Measurements from ENCODE around the gene GSTA4. TPM values are rescaled to one million over a fixed set of nuclear protein-coding genes. Genes with fewer than 3 reads are reported as not detected.
"Not testable (repeated sequence)": the region's sequence is repeated elsewhere in the genome, so short reads cannot be mapped to it uniquely, and the experiment has no call there.

GSTA4 gene
- total RNA-seq, 1 donor from 2014 or later = 24.1 TPM

GRCh38 chr6:52983159-52983848 is 11.8 kb downstream of the GSTA4 start:
- intact Hi-C loops (cut with DNase I) = no loop called here
- ATAC-seq (no peak), DNase-seq (ENCODE audit: low spot score) (no peak)

GRCh38 chr6:52982680-52983079 is 12.4 kb downstream of the GSTA4 start:
- ATAC-seq (no peak), DNase-seq (ENCODE audit: low spot score) (no peak)
- intact Hi-C loops (cut with DNase I) = no loop called here

- intact Hi-C loops (cut with DNase I) = no loop called here
- ATAC-seq (no peak), DNase-seq (ENCODE audit: low spot score) (no peak)
Observed at GRCh38 chr6:52981222-52981900, 13.7 kb downstream of the GSTA4 start.

GRCh38 chr6:52976591-52977035 is 18.5 kb downstream of the GSTA4 start:
- ATAC-seq = peak; percentile 49
- no peak for DNase-seq (ENCODE audit: low spot score)
- intact Hi-C loops (cut with DNase I) = no loop called here

DNA sequence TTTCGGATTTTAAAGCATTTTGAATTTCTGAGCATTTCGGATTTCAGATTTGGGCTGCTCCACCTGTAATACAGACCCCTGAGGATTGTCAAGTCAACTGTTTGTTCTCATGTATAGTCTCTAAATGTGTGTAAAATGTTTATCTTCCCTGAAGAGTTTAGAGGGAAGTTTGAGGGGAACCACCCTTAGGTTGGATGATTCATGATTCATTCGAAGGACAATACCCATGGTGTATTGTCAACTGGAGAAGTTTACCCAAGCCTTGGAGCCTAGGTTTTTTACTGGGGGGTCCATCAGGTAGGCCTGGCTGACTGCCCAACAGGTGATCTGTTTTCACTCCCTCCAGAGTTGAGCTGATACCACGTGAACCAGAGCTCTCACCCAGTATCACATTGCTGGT is 18.9 kb downstream of the GSTA4 start:
- ATAC-seq = no peak
- no peak for DNase-seq (ENCODE audit: low spot score)
- intact Hi-C loops (cut with DNase I) = no loop called here

DNA sequence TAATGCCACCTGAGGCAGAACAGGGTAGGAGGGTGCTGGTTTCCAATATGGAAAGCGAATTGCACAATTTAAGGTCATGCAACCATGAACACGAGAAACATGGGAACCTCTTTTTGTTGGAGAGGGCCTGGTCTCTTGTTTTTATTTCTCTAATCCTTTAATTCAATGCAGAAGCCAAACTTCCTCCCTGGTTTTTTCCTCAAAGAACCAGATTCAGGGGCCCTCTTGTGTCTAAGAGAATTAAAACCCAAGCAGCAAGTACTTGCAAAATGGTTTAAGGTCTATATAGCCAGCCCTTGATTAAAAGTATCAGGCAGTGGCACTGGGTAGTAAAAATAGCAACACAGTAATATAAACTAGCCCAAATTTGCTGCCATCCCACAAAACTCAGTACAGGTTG is 19.5 kb downstream of the GSTA4 start:
- intact Hi-C loops (cut with DNase I) = no loop called here
- DNase-seq (ENCODE audit: low spot score) (no peak), ATAC-seq (no peak)

DNA sequence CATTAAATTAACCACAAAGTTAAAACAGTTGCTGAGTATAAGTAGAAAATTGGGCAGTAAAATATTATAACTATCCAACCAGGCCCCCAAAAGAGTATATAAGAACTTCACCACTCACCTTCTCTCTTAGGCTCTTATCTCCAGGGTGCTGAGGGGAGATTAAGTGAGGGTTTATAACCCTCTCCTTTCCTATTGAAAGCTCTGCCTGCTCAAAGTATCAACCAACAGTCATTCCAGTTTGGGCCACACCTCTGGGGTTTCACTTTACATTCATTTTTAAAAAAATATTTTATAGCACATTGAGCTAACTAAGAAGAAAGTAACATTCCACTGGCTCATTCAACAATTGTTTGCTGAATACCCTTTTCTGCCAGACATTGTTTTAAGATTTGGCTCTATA is 22.1 kb downstream of the GSTA4 start:
- ATAC-seq (no peak), DNase-seq (ENCODE audit: low spot score) (no peak)
- intact Hi-C loops (cut with DNase I) = no loop called here

GRCh38 chr6:52969359-52969758 is 25.7 kb downstream of the GSTA4 start:
- DNase-seq (ENCODE audit: low spot score) (no peak), ATAC-seq (no peak)
- intact Hi-C loops (cut with DNase I) = no loop called here

- no peak for ATAC-seq
- no peak for DNase-seq (ENCODE audit: low spot score)
- intact Hi-C loops (cut with DNase I) = no loop called here
Observed at GRCh38 chr6:52966101-52966500, 29.0 kb downstream of the GSTA4 start.

DNA sequence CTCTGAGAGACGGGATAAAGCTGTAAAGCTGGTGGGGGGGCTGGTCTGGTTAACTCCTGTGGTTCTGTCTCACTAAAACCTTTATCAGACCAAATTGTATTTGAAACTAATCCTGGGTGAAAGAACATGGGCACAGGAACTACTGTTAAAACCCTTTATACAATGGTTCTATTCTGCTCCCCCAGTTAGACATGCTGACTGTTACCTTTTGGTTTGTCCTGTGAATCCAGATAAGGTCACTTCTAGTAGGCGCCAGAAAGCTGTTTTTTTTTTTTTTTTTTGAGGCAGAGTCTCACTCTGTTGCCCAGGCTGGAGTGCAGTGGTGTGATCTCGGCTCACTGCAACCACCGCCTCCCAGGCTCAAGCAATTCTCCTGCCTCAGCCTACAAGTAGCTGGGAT is 29.7 kb downstream of the GSTA4 start:
- intact Hi-C loops (cut with DNase I) = no loop called here
- DNase-seq (ENCODE audit: low spot score) (no peak), ATAC-seq (no peak)

DNA sequence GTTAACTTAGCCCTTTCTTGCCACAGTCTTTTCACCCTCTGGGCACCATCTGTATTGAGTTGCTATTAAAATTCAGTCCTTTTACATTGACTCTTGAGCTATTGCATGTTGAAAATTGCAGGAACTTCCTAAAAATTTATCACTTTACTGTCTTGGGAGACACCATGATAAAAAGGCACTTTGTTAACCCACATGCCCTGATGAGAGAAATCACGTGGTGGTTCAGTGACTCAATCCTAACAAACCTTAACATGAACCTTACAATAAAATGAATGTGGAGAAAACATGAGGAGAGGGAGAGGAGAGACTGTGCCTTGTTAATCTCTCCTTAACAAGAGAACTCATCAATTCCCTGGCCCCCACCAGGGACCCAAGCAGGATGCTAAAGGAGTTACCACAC is 30.8 kb downstream of the GSTA4 start:
- DNase-seq (ENCODE audit: low spot score) (no peak), ATAC-seq (no peak)
- intact Hi-C loops (cut with DNase I) = no loop called here

GRCh38 chr6:52962701-52963100 is 32.4 kb downstream of the GSTA4 start:
- DNase-seq (ENCODE audit: low spot score) (no peak), ATAC-seq (no peak)
- intact Hi-C loops (cut with DNase I) = no loop called here

GRCh38 chr6:52961022-52961421 is 34.1 kb downstream of the GSTA4 start:
- ATAC-seq; DNase-seq (ENCODE audit: low spot score); intact Hi-C loops (cut with DNase I): not testable (repeated sequence)

DNA sequence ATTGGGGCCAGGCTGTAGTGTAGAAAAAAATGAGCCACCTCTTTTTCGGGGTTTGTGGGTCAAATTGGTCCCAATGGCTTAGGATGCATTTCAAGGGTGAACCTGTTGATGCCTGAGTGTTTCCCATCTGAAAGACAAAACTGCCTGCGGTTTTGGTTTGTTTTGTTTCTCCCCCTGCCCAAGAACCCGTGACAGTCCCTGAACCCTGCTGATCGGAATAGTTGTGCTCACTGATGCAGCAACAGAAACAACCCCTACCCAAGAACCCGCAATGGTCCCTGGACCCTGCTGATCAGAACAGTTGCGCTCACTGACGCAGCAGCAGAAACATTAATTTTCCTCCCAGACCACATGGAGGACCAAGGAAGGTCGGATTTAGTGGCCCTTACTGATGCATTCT is 34.9 kb downstream of the GSTA4 start:
- DNase-seq (ENCODE audit: low spot score); intact Hi-C loops (cut with DNase I); ATAC-seq: not testable (repeated sequence)

DNA sequence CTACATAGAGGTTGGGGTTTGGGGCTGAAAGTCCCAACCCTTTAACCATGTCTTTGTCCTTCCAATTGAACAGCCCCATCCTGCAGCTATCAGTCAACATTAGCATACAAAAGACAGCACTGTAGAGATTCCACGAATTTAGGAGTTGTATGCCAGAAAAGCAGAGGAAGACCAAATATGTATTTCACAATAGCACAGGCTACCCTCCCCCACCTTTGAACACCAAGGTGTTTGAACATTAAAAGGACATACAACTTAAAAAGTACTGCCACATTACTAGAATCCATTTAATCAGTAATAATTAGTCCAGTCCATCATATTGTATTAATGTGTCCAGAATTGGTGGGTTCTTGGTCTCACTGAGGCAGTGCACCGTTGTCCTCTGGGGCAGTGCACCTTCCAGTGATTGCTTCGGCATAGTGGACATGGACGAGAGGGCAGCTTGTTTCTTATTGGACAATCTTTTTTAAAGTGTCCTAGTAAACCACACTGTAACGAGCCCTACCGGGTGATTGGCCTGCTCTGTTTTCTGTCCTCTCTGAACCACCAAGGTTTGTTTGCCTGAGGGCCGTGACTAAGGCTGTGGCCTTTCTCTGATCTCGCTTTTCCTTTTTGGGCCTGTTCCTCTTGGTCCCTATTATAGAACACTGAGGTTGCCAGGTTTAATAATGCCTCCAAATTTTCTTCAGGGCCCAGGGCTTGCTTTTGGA is 36.4 kb downstream of the GSTA4 start:
- ATAC-seq = no peak

GRCh38 chr6:52955871-52956270 is 39.2 kb downstream of the GSTA4 start:
- no peak for DNase-seq (ENCODE audit: low spot score)
- no peak for ATAC-seq
- intact Hi-C loops (cut with DNase I) = no loop called here

More for the DNA sequence above, 36.4 kb downstream of the GSTA4 start:
- DNase-seq (ENCODE audit: low spot score) = no peak
- intact Hi-C loops (cut with DNase I) = no loop called here

DNA sequence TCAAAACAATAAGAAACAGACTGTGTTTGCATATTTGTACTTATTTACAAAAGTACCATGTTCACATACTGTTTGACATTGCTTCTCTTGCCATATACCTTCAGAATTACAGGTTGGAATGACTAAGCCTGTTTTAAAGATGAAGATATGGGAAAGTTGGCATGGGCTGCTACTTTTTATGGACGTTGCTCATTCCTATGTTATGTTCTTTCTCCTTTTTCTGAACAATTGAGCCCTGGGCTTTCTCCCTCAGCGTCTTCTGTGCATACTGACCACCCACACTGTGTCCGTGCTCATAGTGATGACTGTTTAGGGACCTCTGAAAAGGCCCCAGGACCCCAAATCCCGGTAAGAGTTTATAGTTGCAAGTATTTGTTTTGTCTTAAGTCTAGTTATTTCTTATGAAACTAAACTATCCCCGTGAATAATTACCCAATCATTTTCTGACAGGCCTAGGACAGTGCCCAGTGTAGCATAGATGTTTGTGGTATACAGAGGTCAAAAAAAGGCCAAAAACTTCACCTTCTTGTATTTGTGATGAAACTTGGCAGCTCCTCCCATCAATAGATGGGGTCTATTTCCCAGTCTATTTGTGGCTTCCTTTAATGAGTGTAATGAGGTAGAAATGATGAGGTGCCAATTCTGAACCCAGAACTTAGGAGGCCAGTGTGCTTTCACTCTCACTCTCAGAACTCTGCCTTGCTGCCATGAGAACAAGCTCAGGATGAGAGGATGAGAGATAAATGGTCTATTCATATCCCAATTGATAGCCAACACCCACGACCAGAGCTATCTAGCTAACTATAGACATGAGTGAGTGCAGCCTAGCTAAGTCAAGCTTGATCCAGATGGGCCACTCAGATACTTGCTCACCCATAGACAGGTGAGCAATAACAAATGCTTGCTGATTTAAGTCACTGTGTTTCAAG is 40.9 kb downstream of the GSTA4 start:
- no peak for ATAC-seq
- intact Hi-C loops (cut with DNase I) = no loop called here
- DNase-seq (ENCODE audit: low spot score) = no peak

- intact Hi-C loops (cut with DNase I) = no loop called here
- no peak for ATAC-seq
- no peak for DNase-seq (ENCODE audit: low spot score)
Observed at GRCh38 chr6:52946306-52946705, 48.8 kb downstream of the GSTA4 start.

- intact Hi-C loops (cut with DNase I); DNase-seq (ENCODE audit: low spot score); ATAC-seq: not testable (repeated sequence)
Observed at GRCh38 chr6:52942821-52943220, 52.3 kb downstream of the GSTA4 start.
